Effector memory CD8-positive, alpha-beta T cell (primary cell): Measurements from ENCODE around the gene FKBP7.
"Not testable (repeated sequence)": the region's sequence is repeated elsewhere in the genome, so short reads cannot be mapped to it uniquely, and the experiment has no call there.

Experiments
- ATAC-seq: fragments of 150-1000 bp; cut with Tn5 transposase; replicated peaks from 2 replicates; pipeline ENCODE4 v1.10.0; 2021; ENCODE audit warnings: mild to moderate bottlenecking, moderate library complexity
- DNase-seq, 3 experiments: peaks; one replicate each; pipeline ENCODE4 v3.0.0; 2021
- H3K27ac Mint-ChIP-seq, 2 donors: one replicate each; pipeline ENCODE4 v1.8.0; 2022; ENCODE audit warnings: mild to moderate bottlenecking in 2 of 2, mixed read lengths in 2 of 2, moderate library complexity in 2 of 2
- H3K27me3 Mint-ChIP-seq, 2 donors: one replicate each; pipeline ENCODE4 v1.8.0; 2022; ENCODE audit warnings: mixed read lengths in 2 of 2
- H3K36me3 Mint-ChIP-seq: one replicate; pipeline ENCODE4 v1.8.0; 2022; ENCODE audit warnings: mild to moderate bottlenecking, moderate library complexity, mixed read lengths; ENCODE audit not compliant: insufficient read depth
- H3K4me1 Mint-ChIP-seq, 2 donors: one replicate each; pipeline ENCODE4 v1.8.0; 2022; ENCODE audit warnings: low read depth in 2 of 2, mixed read lengths in 2 of 2
- H3K4me3 Mint-ChIP-seq, 2 donors: one replicate each; pipeline ENCODE4 v1.8.0; 2022; ENCODE audit warnings: mild to moderate bottlenecking in 2 of 2, mixed read lengths in 2 of 2, moderate library complexity in 2 of 2
- H3K9me3 Mint-ChIP-seq, 2 donors: one replicate each; pipeline ENCODE4 v1.8.0; 2022; ENCODE audit warnings: mixed read lengths in 2 of 2

FKBP7 gene

GRCh38 chr2:178423746-178424145 lies 54.7 kb downstream of the FKBP7 start:
- not testable (repeated sequence) for H3K27me3 Mint-ChIP-seq, DNase-seq, H3K4me1 Mint-ChIP-seq, H3K27ac Mint-ChIP-seq, H3K4me3 Mint-ChIP-seq, ATAC-seq, H3K9me3 Mint-ChIP-seq
- peaks cover 13% of the 10 kb centered on the region for H3K36me3 Mint-ChIP-seq

- ATAC-seq (no peak), DNase-seq (no peak)
- peaks cover 0 to 2% of the 10 kb centered on the region in 2 donors for H3K4me1 Mint-ChIP-seq
- H3K27me3 Mint-ChIP-seq, result no peaks in the 10 kb centered on the region
- no peak overlapping the region for H3K27ac Mint-ChIP-seq
- no peaks in the 10 kb centered on the region for H3K9me3 Mint-ChIP-seq
- peaks cover 5% of the 10 kb centered on the region for H3K36me3 Mint-ChIP-seq
- H3K4me3 Mint-ChIP-seq, result no peak overlapping the region
Observed at GRCh38 chr2:178422097-178422496, 56.3 kb downstream of the FKBP7 start.

- no peak for ATAC-seq
- DNase-seq, result no peak
- Mint-ChIP-seq H3K27me3 (no peaks in the 10 kb centered on the region), H3K4me3 (no peak overlapping the region), H3K27ac (no peak overlapping the region), H3K4me1 (peaks cover 2 to 4% of the 10 kb centered on the region in 2 donors), H3K9me3 (no peaks in the 10 kb centered on the region), H3K36me3 (no peaks in the 10 kb centered on the region)
Observed at GRCh38 chr2:178420463-178420999, 57.9 kb downstream of the FKBP7 start.

GRCh38 chr2:178419123-178419522 lies 59.3 kb downstream of the FKBP7 start:
- no peaks in the 10 kb centered on the region for H3K27me3 Mint-ChIP-seq
- DNase-seq, result no peak

GRCh38 chr2:178418426-178418825 lies 60.0 kb downstream of the FKBP7 start:
- peaks cover 14 to 22% of the 10 kb centered on the region in 2 donors for H3K4me1 Mint-ChIP-seq
- ATAC-seq (no peak), DNase-seq (no peak)
- peaks cover 7% of the 10 kb centered on the region for H3K36me3 Mint-ChIP-seq
- no peaks in the 10 kb centered on the region for H3K27me3 Mint-ChIP-seq
- no peak overlapping the region for H3K4me3 Mint-ChIP-seq
- H3K27ac Mint-ChIP-seq, result no peak overlapping the region
- H3K9me3 Mint-ChIP-seq, result no peaks in the 10 kb centered on the region

More at GRCh38 chr2:178419123-178419522, 59.3 kb downstream of the FKBP7 start:
- ATAC-seq, result no peak
- Mint-ChIP-seq H3K27ac (no peak overlapping the region), H3K4me1 (peaks cover 14 to 16% of the 10 kb centered on the region in 2 donors), H3K4me3 (no peak overlapping the region), H3K9me3 (no peaks in the 10 kb centered on the region), H3K36me3 (peaks cover 3% of the 10 kb centered on the region)

- H3K27me3 Mint-ChIP-seq, result no peaks in the 10 kb centered on the region
- no peak for ATAC-seq
- peaks cover 9% of the 10 kb centered on the region for H3K36me3 Mint-ChIP-seq
- H3K4me3 Mint-ChIP-seq, result no peak overlapping the region
- no peaks in the 10 kb centered on the region for H3K9me3 Mint-ChIP-seq
- no peak overlapping the region for H3K27ac Mint-ChIP-seq
- no peak for DNase-seq
- H3K4me1 Mint-ChIP-seq, result peaks cover 19 to 27% of the 10 kb centered on the region in 2 donors
Observed at GRCh38 chr2:178417916-178418315, 60.5 kb downstream of the FKBP7 start.

- H3K27ac Mint-ChIP-seq, result no peak overlapping the region
- no peaks in the 10 kb centered on the region for H3K9me3 Mint-ChIP-seq
- peaks cover 9% of the 10 kb centered on the region for H3K36me3 Mint-ChIP-seq
- no peak overlapping the region for H3K4me3 Mint-ChIP-seq
- DNase-seq, result no peak
- no peak for ATAC-seq
- peaks cover 19 to 28% of the 10 kb centered on the region in 2 donors for H3K4me1 Mint-ChIP-seq
- H3K27me3 Mint-ChIP-seq, result no peaks in the 10 kb centered on the region
Observed at GRCh38 chr2:178415979-178416378, 62.4 kb downstream of the FKBP7 start.

GRCh38 chr2:178414266-178415247 lies 63.8 kb downstream of the FKBP7 start:
- Mint-ChIP-seq H3K36me3 (peaks cover 9% of the 10 kb centered on the region), H3K4me1 (peaks cover 19 to 28% of the 10 kb centered on the region in 2 donors), H3K9me3 (no peaks in the 10 kb centered on the region), H3K27me3 (no peaks in the 10 kb centered on the region), H3K4me3 (peak overlapping the region; percentile 94 to 99), H3K27ac (peak overlapping the region; percentile 98 to 100)
- ATAC-seq (peak; percentile 67), DNase-seq (peak; percentile 67 to 74 (median 68))
